Peyer's patch (tissue), 4 donors: Measurements from ENCODE around the gene TYW1B. TPM values are rescaled to one million over a fixed set of nuclear protein-coding genes. Genes with fewer than 3 reads are reported as not detected.
"Not testable (repeated sequence)": the region's sequence is repeated elsewhere in the genome, so short reads cannot be mapped to it uniquely, and the experiment has no call there.

ENCODE experiments used
- DNase-seq, 3 donors: peaks; one replicate each; pipeline ENCODE4 v3.0.0-alpha.2; 2017 to 2019
- H3K27ac ChIP-seq, 4 donors: fragments of 200-600 bp; sonication (generic); one replicate each; pipeline ENCODE4 v1.5.1; 2016 to 2019
- H3K27me3 ChIP-seq, 2 donors: fragments of 200-600 bp; sonication (generic); one replicate each; pipeline ENCODE4 v1.5.1; 2019
- H3K36me3 ChIP-seq, 3 donors: fragments of 200-600 bp; sonication (generic); one replicate each; pipeline ENCODE4 v1.5.1; 2016 to 2019
- H3K4me1 ChIP-seq, 4 donors: fragments of 200-600 bp; sonication (generic); one replicate each; pipeline ENCODE4 v1.5.1; 2016 to 2019
- H3K4me3 ChIP-seq, 4 donors: fragments of 200-600 bp; sonication (generic); 1 replicate in 3 of 4; 2 replicates in 1 of 4; pipeline ENCODE4 v1.5.1; 2016 to 2019; ENCODE audit warnings: mild to moderate bottlenecking in 1 of 4
- H3K9me3 ChIP-seq, 4 donors: fragments of 200-600 bp; sonication (generic); one replicate each; pipeline ENCODE4 v1.5.1; 2016 to 2019; ENCODE audit warnings: mild to moderate bottlenecking in 1 of 4
- POLR2A ChIP-seq, 2 donors: fragments of 450-650 bp; IDR thresholded peaks; one replicate each; pipeline ENCODE4 v1.5.1; 2017; ENCODE audit warnings: antibody characterized with exemption in 2 of 2, mild to moderate bottlenecking in 2 of 2, moderate library complexity in 2 of 2
- total RNA-seq, 4 donors: library from RNA; depleted of rRNA; stranded (reverse); fragments of >200 nt; gene quantifications; one replicate each; pipeline ENCODE4 v1.1.0, GENCODE V29; 2016
- TF ChIP-seq, protein P1 (sequence below), 6 experiments: fragments of 450-650 bp in 4 of 6; fragments of 200-600 bp in 2 of 6; sonication (generic) in 1 of 6; IDR thresholded peaks; one replicate each; pipeline ENCODE4 v1.5.1; 2017 to 2019; ENCODE audit warnings: antibody characterized with exemption in 6 of 6, mild to moderate bottlenecking in 3 of 6, moderate library complexity in 1 of 6

The TYW1B gene
- total RNA-seq, 4 donors from 2014 or later: 4.9 to 50.3 (median 9.7) TPM

DNA sequence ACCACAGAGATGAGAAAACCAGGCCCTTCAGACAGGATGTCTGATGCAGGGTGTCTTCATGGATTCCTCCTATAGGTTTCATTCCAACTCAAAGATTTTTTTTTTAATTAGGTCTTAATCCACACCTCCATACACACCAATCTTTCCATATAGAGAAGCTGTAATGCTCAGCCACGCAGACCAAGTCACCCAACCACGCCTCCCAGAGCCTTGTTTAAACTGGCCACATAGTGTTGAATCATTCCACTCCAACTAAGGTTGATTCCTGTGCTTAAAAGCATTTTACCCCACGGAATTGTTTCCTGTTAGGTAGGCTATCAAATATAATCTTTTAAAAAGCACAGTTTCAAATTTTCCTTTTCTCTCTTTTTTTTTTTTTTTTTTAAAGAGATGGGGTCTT is 153.6 kb downstream of the TYW1B start:
- TF ChIP-seq POLR2A (IDR thresholded peaks at IDR 0.05): no peak
- TF ChIP-seq, protein P1, sequence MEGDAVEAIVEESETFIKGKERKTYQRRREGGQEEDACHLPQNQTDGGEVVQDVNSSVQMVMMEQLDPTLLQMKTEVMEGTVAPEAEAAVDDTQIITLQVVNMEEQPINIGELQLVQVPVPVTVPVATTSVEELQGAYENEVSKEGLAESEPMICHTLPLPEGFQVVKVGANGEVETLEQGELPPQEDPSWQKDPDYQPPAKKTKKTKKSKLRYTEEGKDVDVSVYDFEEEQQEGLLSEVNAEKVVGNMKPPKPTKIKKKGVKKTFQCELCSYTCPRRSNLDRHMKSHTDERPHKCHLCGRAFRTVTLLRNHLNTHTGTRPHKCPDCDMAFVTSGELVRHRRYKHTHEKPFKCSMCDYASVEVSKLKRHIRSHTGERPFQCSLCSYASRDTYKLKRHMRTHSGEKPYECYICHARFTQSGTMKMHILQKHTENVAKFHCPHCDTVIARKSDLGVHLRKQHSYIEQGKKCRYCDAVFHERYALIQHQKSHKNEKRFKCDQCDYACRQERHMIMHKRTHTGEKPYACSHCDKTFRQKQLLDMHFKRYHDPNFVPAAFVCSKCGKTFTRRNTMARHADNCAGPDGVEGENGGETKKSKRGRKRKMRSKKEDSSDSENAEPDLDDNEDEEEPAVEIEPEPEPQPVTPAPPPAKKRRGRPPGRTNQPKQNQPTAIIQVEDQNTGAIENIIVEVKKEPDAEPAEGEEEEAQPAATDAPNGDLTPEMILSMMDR (IDR thresholded peaks at IDR 0.05): no peak
- no peak for DNase-seq
- H3K4me1 ChIP-seq: no peaks in the 10 kb centered on the region
- no peak overlapping the region for H3K27ac ChIP-seq
- no peaks in the 10 kb centered on the region for H3K36me3 ChIP-seq
- H3K9me3 ChIP-seq: no peaks in the 10 kb centered on the region
- no peaks in the 10 kb centered on the region for H3K27me3 ChIP-seq
- H3K4me3 ChIP-seq: no peak overlapping the region

DNA sequence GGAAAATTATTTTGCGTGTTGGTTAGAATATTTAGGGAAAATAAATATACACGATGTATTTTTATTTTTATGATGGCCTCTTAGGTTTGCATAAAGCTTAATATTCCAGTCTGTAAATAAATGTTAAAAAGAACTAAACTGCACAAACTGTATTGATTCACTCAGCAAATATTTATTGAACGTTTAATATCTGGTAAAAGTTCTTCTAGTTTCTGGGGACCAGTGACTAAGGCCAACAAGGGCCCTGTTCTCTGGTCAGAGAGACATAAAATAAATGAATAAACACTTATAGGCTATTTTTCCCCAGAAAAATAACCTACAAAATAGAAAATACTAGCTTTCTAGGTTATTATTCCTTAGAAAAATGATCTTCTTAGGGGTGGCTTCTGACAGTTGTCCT is 157.2 kb downstream of the TYW1B start:
- H3K9me3 ChIP-seq, H3K27me3 ChIP-seq, H3K4me1 ChIP-seq, DNase-seq, H3K4me3 ChIP-seq, H3K36me3 ChIP-seq, H3K27ac ChIP-seq: not testable (repeated sequence)

DNA sequence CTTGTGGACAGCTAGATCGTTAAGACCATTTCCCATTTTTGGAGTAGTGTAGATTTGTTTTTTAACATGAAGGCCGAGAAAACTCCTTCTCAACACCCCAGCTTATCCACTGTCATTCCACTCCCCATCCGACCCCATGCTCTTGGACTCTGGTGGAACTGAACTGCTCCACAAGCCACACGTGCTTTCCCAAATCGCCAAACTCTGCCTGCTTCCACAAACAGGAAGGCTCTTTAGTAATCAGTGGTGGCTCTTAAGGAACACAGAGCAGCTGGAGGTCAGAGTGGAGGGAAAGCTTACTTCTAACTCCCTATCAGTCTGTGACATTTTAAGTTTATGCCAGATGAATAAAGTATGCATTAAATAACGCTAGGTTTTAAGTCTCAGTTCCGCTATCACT is 159.6 kb downstream of the TYW1B start:
- H3K4me3 ChIP-seq, H3K36me3 ChIP-seq, H3K27me3 ChIP-seq, H3K9me3 ChIP-seq, DNase-seq, H3K4me1 ChIP-seq, H3K27ac ChIP-seq: not testable (repeated sequence)

DNA sequence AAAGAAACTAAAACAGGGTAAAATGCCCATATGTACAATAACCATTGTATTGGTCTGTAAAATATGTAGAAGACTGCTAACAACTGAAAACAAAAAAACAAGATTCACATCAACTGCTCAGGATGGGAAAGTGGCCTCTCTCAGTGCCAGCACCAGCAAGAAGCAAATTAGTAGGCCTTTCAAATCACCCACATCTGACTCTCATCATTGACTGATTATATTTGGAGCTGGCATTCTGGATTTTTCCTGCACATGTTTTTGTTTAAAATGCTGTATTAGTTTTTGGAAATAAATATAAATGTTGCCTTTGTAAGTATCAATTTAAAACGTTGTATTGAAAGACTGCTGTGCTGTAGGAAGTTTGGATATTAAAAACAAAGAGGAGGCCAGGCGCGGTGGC is 161.0 kb downstream of the TYW1B start:
- H3K27ac ChIP-seq, DNase-seq, H3K4me3 ChIP-seq, H3K36me3 ChIP-seq, H3K27me3 ChIP-seq, H3K4me1 ChIP-seq, H3K9me3 ChIP-seq: not testable (repeated sequence)

DNA sequence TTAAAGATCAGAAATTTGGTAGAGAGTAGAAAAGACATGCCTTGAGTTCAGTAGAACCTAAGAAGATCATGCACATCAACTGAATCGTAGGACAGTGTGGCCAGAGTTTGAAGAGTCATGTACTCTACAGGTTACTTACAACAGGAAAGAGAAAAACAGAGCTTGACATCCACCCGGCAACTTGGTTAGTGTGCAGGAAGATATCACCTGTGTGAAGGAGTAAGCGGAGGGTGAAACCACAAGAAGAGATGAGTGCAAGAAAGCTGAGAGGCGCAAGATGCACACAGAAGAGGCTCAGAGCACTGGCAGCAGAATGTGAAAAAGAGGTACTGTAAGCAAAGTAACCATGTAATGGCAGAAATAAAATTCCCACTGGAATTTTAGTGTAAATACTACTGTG is 179.4 kb downstream of the TYW1B start:
- not testable (repeated sequence) for H3K4me3 ChIP-seq, H3K27ac ChIP-seq, H3K36me3 ChIP-seq, DNase-seq, H3K27me3 ChIP-seq, H3K4me1 ChIP-seq, H3K9me3 ChIP-seq

DNA sequence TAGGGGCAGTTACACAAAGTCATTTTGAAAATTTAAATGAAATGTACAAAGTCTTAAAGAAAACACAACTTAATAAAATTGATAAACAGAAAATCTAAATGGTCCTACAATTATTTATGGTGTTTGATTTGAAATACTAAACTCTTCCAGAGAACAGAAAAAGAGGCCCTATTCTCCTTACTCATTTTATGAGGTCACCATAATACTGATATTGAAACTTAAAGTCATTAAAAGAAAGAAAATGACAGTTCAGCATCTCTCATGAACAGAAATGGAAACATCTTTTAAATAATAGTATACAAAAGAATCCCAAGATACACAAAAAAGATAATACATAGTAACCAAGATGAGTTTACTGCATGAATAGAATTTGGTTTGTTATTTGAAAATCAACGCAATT is 184.3 kb downstream of the TYW1B start:
- not testable (repeated sequence) for H3K4me1 ChIP-seq, H3K27me3 ChIP-seq, H3K4me3 ChIP-seq, DNase-seq, H3K9me3 ChIP-seq, H3K27ac ChIP-seq, H3K36me3 ChIP-seq

DNA sequence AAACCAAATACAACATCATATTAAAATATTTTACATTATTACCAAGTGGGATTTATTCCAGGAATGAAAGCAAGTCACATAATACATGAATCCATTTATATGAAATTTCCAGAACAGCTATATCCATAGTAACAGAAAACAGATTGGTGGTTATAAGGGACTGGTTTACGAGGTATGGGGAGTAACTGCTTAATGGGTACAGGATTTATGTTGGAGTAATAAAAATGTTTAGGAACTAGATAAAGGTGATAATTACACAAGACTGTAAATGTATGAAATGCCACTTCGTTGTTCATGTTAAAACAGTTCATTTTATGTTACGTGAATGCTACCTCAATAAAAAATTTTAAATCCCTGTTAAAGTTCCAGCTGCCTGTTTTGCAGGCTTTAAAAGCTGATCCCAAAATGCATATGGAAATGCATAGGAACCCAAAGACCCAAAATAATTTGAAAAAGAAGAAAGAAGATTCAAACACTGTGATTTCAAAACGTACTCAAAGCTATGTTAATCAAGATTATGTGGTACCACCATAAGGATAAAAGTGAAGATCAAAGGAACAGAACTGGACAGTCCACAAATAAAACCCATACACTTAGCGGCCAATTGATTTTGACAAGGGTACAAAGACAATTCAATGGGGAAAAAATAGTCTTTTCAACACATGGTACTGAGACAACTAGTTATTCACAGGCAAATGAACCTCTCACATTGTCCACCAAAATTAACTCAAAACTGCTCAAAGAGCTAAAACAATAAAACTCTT is 186.3 kb downstream of the TYW1B start:
- H3K27me3 ChIP-seq, H3K4me1 ChIP-seq, H3K9me3 ChIP-seq, H3K36me3 ChIP-seq, H3K4me3 ChIP-seq, H3K27ac ChIP-seq, DNase-seq: not testable (repeated sequence)

DNA sequence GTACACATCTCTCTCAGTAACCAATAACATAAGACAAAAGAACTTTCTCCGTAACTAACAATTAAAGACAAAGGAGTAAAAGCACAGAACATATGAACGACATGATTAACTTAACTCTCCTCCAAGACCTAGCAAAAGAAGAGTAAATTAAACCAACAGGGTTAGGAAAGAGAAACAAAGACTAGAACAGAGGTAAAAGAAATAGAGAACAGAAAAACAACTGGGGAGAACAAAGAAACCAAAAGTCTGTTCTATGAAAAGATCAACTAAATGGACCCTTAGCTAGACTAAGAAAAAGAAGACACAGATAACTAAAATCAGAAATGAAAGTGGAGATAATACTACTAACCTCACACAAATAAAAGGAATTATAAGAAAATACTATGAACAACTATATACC is 187.3 kb downstream of the TYW1B start:
- H3K27me3 ChIP-seq, DNase-seq, H3K9me3 ChIP-seq, H3K36me3 ChIP-seq, H3K4me1 ChIP-seq, H3K27ac ChIP-seq, H3K4me3 ChIP-seq: not testable (repeated sequence)

DNA sequence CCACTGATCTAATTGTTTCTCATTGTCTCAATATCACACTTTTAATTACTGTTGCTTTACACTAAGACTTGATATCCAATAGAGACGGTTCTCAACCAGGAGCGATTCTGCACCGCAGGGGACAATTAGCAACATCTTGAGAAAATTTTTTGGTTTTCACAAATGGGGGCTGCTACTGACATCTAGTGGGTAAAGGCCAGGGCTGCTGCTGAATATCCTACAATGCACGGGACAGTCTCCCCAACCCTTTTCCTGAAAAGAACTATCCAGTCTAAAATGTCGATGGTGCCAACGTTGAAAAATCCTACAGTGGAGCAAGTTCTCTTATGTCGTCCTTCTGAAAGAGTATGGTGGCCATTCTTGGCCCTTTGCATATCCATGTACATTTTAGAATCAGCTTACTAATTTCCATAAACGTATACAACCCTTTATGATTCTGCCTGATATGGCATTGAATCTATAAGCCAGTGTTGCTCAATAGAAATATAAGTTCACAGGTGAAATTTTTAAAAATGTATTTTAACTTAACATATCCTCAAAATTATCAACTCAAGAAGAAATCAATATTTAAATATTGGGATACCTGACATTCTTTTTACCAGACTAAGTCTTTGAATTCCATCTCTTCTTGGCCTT is 192.6 kb downstream of the TYW1B start:
- not testable (repeated sequence) for H3K27me3 ChIP-seq, H3K4me3 ChIP-seq, H3K9me3 ChIP-seq, H3K36me3 ChIP-seq, H3K4me1 ChIP-seq, DNase-seq, H3K27ac ChIP-seq

DNA sequence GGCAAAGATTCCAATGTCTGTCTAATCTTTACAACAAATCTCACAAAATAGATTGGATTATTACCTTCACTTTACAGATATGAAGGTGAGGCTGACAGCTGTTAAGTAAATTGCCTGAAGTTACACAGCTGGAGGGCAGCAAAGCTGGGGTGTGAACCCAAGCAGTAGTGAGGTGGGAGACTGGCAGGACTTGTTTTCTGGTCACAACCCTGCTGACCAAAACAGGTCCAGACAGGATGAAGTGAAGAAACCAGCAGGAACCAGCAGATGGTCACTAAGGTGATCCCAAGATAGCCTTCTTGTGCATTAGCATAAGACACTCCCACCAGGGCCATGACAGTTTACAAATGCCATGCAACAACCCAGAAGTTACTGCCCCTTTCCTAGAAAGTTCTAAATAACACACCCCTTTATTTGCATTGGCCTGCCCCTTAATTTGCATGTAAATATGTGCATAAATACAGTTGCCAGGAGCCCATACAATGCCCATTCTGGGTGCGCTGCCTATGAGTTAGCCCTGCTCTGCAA is 195.2 kb downstream of the TYW1B start:
- not testable (repeated sequence) for H3K36me3 ChIP-seq, DNase-seq, H3K27me3 ChIP-seq, H3K4me1 ChIP-seq, H3K9me3 ChIP-seq, H3K4me3 ChIP-seq, H3K27ac ChIP-seq

DNA sequence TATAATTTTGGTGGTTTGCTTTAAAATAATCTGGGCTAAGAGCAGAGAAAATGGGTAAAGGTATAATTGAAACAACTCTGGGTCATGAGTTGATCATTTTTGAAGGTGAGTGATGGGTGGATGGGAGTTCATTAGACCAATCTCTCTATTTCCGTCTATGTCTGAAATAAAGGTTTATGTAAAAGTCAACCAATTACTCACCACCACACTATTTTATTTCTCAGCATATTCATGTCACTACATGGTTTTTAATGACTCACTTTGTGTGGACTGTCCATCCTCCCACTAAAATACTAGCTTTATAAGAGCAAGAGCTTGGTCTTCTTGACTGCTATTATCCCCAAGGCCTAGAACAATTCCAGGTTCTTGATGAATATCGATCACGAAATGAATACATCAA is 199.6 kb downstream of the TYW1B start:
- not testable (repeated sequence) for H3K4me3 ChIP-seq, H3K9me3 ChIP-seq, H3K36me3 ChIP-seq, H3K27me3 ChIP-seq, H3K4me1 ChIP-seq, H3K27ac ChIP-seq, DNase-seq

DNA sequence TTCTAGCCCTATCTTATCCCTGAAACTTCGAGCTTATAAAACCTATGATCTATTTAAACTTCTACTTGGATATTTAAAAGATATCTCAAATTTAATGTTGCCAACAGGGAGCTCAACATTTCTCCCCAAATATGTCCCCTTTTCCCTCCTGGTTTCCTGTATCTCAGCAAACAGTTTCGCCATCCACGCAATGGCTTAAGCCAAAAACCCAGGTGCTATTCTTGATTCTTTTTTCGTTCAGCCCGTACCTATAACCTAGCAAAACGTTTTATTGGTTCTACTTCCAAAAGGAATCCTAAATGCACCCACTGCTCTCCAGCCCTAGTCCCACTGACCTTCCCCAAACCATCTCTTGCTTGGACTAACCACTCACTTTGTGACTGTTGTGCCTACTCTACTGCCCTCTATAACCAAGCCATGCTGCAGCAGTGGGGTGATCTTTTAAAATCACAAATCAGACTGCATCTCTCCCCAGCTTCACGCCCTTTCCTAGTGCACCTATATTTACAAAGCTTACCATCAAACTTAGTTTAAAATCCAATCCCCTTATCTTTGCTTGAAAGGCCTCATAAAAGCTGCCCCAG is 201.5 kb downstream of the TYW1B start:
- H3K4me3 ChIP-seq, H3K36me3 ChIP-seq, H3K9me3 ChIP-seq, H3K4me1 ChIP-seq, H3K27ac ChIP-seq, H3K27me3 ChIP-seq, DNase-seq: not testable (repeated sequence)

DNA sequence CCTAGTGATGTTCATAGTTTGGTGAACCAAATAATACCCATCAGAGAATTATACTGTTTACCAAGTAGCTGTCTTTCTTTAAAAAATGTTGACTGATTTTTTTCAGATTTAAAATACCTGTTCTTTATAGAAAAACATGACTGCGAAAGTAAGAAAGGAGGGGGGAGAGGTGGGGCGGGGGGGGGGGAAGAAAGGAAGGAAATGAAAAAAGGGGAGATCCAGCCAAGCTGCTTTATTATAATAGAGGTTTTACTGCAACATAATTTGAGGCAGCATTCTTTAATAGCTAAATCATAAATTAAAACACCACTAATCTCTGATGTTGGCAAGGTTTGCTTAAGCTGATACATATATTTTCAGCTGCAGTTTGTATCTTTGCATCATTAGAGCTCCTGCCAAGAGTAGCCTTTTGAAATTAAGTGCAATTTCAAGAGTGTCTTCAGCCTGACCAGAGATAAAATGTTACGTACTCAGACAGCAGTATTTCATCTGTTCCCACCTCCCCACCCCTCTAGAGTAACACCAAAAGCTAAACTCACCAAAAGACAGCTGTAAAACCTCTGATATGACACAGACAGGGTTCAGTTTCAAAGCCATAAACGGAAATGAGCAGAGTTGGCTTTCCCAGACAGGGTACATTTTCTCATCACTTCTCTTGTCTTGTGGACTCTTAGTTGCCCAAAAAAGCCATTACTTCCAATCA is 202.1 kb downstream of the TYW1B start:
- not testable (repeated sequence) for H3K4me1 ChIP-seq, DNase-seq, H3K9me3 ChIP-seq, H3K27ac ChIP-seq, H3K27me3 ChIP-seq, H3K4me3 ChIP-seq, H3K36me3 ChIP-seq
